Aorta (tissue), 5 donors: ENCODE data around the gene STIM2. TPM values are rescaled to one million over a fixed set of nuclear protein-coding genes. Genes with fewer than 3 reads are reported as not detected.

Source experiments
- ATAC-seq: fragments of 200-7000 bp; cut with Tn5 transposase; one replicate; pipeline ENCODE4 v1.9.1; 2022; ENCODE audit warnings: moderate library complexity; ENCODE audit not compliant: low FRiP score
- DNase-seq, 2 donors: peaks; one replicate each; pipeline ENCODE4 v3.0.0-alpha.2; 2020
- H3K27ac ChIP-seq, 2 donors: one replicate each; pipeline ENCODE4 v1.5.1; 2013; ENCODE audit warnings: low read length in 2 of 2, mild to moderate bottlenecking in 2 of 2, moderate library complexity in 2 of 2, control low read depth in 1 of 2, inconsistent platforms in 1 of 2, low read depth in 1 of 2
- H3K27me3 ChIP-seq, 2 donors: one replicate each; pipeline ENCODE4 v1.6.1; 2013; ENCODE audit warnings: control low read depth in 1 of 2, low read length in 1 of 2, mild to moderate bottlenecking in 1 of 2, moderate library complexity in 1 of 2; ENCODE audit not compliant: insufficient read depth in 2 of 2, control insufficient read depth in 1 of 2
- H3K36me3 ChIP-seq, 2 donors: one replicate each; pipeline ENCODE4 v1.6.1; 2013; ENCODE audit warnings: control low read depth in 1 of 2, low read length in 1 of 2, mild to moderate bottlenecking in 1 of 2; ENCODE audit not compliant: insufficient read depth in 2 of 2, control insufficient read depth in 1 of 2
- H3K4me1 ChIP-seq, 2 donors: one replicate each; pipeline ENCODE4 v1.6.1; 2013; ENCODE audit warnings: low read length in 2 of 2, control low read depth in 1 of 2, mild to moderate bottlenecking in 1 of 2, moderate library complexity in 1 of 2; ENCODE audit not compliant: insufficient read depth in 2 of 2, control insufficient read depth in 1 of 2
- H3K4me3 ChIP-seq, 2 donors: one replicate each; pipeline ENCODE4 v1.5.1; 2013; ENCODE audit warnings: low read length in 2 of 2, control low read depth in 1 of 2, mild to moderate bottlenecking in 1 of 2
- H3K9me3 ChIP-seq: one replicate; pipeline ENCODE4 v1.6.1; 2013; ENCODE audit warnings: mild to moderate bottlenecking, low read length; ENCODE audit not compliant: control insufficient read depth
- WGBS, 2 donors: extraction: QIAGEN DNeasy Blood & Tissue Kit; methylation state at CpG; one replicate each; pipeline ENCODE4 v1.1.7; 2013; 5-methylcytosine and 5-hydroxymethylcytosine counted together
- intact Hi-C, 2 donors: fragments of 100-400 bp; cut with DNase I; formaldehyde crosslinking; loops; one replicate each; pipeline versions ENCODE4 v1.14.2 to v1.15.0; 2022
- polyA plus RNA-seq, 2 donors: library from polyadenylated mRNA; stranded (reverse); fragments of 200-250 nt; gene quantifications; one replicate each; pipeline ENCODE4 v1.2.3, GENCODE V29; 2013
- total RNA-seq, 2 donors: library from RNA; stranded (reverse); fragmentation: NEBNext Ultra II Directional; extraction: Animal tissue kit (Norgen Biotek cat#: 25700); gene quantifications; one replicate each; pipeline ENCODE4 v1.2.1, GENCODE V29; 2021
- donor health status: healthy with polysubstance abuse.
- donor health status: Bipolar disorder and iron deficiency.
- donor health status: DM: no; HTN: no; CAD: no.
- donor health status: DM: no; HTN: no; CAD: no.
- donor health status: DM: yes; HTN: yes; CAD: no.

Gene STIM2
- total and polyA plus RNA-seq, 4 donors, result 5.0 to 31.2 (median 12.7) TPM

- Histone ChIP-seq H3K36me3 (no peaks in the 10 kb centered on the region), H3K27ac (no peak overlapping the region), H3K4me3 (no peak overlapping the region), H3K4me1 (peaks cover 0 to 2% of the 10 kb centered on the region in 2 donors), H3K27me3 (no peaks in the 10 kb centered on the region), H3K9me3 (no peaks in the 10 kb centered on the region)
- intact Hi-C loops, result loop anchor here in 1 of 2 donors (10.0 kb wide), 3 partner anchors 141 to 1021 kb away; partner anchors contain the start of gene STIM2
- no peak for ATAC-seq
- 13 to 16% methylated on average over 10 of the region's 10 CpGs for WGBS, 2 donors
- DNase-seq, result no peak
These were observed 145.4 kb downstream of the STIM2 start for GRCh38 chr4:27005905-27006590.

- Histone ChIP-seq H3K4me1 (peaks cover 0 to 2% of the 10 kb centered on the region in 2 donors), H3K27me3 (no peaks in the 10 kb centered on the region), H3K4me3 (no peak overlapping the region), H3K36me3 (no peaks in the 10 kb centered on the region), H3K27ac (no peak overlapping the region), H3K9me3 (no peaks in the 10 kb centered on the region)
- DNase-seq (no peak), ATAC-seq (no peak)
- 11% methylated on average over 2 of the region's 2 CpGs for WGBS, 2 donors
- intact Hi-C loops, result loop anchor here in 1 of 2 donors (10.0 kb wide), 3 partner anchors 142 to 1022 kb away; partner anchors contain the start of gene STIM2
These were observed 146.0 kb downstream of the STIM2 start for GRCh38 chr4:27006646-27007045.

DNA sequence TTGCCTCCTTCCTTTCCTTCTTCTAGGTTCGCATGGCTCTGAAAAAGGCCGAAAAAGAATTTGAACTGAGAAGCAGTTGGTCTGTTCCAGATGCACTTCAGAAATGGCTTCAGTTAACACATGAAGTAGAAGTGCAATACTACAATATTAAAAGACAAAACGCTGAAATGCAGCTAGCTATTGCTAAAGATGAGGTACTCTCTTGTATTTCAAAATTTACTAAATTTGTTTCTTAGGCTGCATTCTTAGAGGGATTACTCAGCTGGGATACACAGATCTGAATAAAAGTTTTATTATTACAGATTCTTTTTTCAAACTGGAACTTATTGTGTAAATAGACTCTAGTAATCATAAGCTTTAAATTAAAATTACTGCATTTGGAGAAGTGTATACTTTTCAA is 146.9 kb downstream of the STIM2 start:
- H3K9me3 ChIP-seq, result no peaks in the 10 kb centered on the region
- H3K4me3 ChIP-seq, result no peak overlapping the region
- no peaks in the 10 kb centered on the region for H3K36me3 ChIP-seq
- intact Hi-C loops, result loop anchor here in 1 of 2 donors (10.0 kb wide), 3 partner anchors 143 to 1023 kb away; partner anchors contain the start of gene STIM2
- WGBS, 2 donors, result 72 to 78% methylated on average over 3 of the region's 3 CpGs
- DNase-seq (no peak), ATAC-seq (no peak)
- no peaks in the 10 kb centered on the region for H3K27me3 ChIP-seq
- H3K27ac ChIP-seq, result no peak overlapping the region
- H3K4me1 ChIP-seq, result peaks cover 0 to 2% of the 10 kb centered on the region in 2 donors

GRCh38 chr4:27008679-27009078 is 148.0 kb downstream of the STIM2 start:
- H3K27me3 ChIP-seq, result no peaks in the 10 kb centered on the region
- intact Hi-C loops, result loop anchor here in 1 of 2 donors (10.0 kb wide), 3 partner anchors 144 to 1024 kb away; partner anchors contain the start of gene STIM2
- H3K4me3 ChIP-seq, result no peak overlapping the region
- whole genome bisulfite sequencing, 2 donors, result 93% methylated on average over 4 of the region's 4 CpGs
- H3K9me3 ChIP-seq, result no peaks in the 10 kb centered on the region
- H3K27ac ChIP-seq, result no peak overlapping the region
- peaks cover 0 to 2% of the 10 kb centered on the region in 2 donors for H3K4me1 ChIP-seq
- ATAC-seq (no peak), DNase-seq (no peak)
- no peaks in the 10 kb centered on the region for H3K36me3 ChIP-seq

GRCh38 chr4:27009539-27009938 is 148.9 kb downstream of the STIM2 start:
- Histone ChIP-seq H3K4me1 (peaks cover 0 to 2% of the 10 kb centered on the region in 2 donors), H3K4me3 (no peak overlapping the region), H3K36me3 (no peaks in the 10 kb centered on the region), H3K27me3 (no peaks in the 10 kb centered on the region), H3K27ac (no peak overlapping the region), H3K9me3 (no peaks in the 10 kb centered on the region)
- intact Hi-C loops, result loop anchor here in 1 of 2 donors (10.0 kb wide), 3 partner anchors 145 to 1025 kb away; partner anchors contain the start of gene STIM2
- 9 to 10% methylated on average over 4 of the region's 4 CpGs for WGBS, 2 donors
- no peak for ATAC-seq
- DNase-seq, result no peak

- no peaks in the 10 kb centered on the region for H3K4me1 ChIP-seq
- DNase-seq (peak; percentile 69 to 82), ATAC-seq (peak; percentile 87)
- H3K27ac ChIP-seq, result no peak overlapping the region
- H3K36me3 ChIP-seq, result no peaks in the 10 kb centered on the region
- 24 to 27% methylated on average over 6 of the region's 6 CpGs for WGBS, 2 donors
- no peaks in the 10 kb centered on the region for H3K9me3 ChIP-seq
- intact Hi-C loops, result loop anchor here (2.0 to 10.0 kb wide), 5 partner anchors 148 to 986 kb away; partner anchors contain the start of gene STIM2 (in 1 of the 2)
- no peaks in the 10 kb centered on the region for H3K27me3 ChIP-seq
- H3K4me3 ChIP-seq, result no peak overlapping the region
These were observed 149.8 kb downstream of the STIM2 start for GRCh38 chr4:27010334-27010940.

GRCh38 chr4:27011401-27011800 is 150.8 kb downstream of the STIM2 start:
- Histone ChIP-seq H3K4me3 (no peak overlapping the region), H3K27me3 (no peaks in the 10 kb centered on the region), H3K27ac (no peak overlapping the region), H3K36me3 (no peaks in the 10 kb centered on the region), H3K9me3 (no peaks in the 10 kb centered on the region), H3K4me1 (no peaks in the 10 kb centered on the region)
- DNase-seq (no peak), ATAC-seq (no peak)
- intact Hi-C loops, result loop anchor here (2.0 to 10.0 kb wide), 5 partner anchors 149 to 987 kb away; partner anchors contain the start of gene STIM2 (in 1 of the 2)
- WGBS, 2 donors, result 94 to 95% methylated on average over 3 of the region's 3 CpGs

DNA sequence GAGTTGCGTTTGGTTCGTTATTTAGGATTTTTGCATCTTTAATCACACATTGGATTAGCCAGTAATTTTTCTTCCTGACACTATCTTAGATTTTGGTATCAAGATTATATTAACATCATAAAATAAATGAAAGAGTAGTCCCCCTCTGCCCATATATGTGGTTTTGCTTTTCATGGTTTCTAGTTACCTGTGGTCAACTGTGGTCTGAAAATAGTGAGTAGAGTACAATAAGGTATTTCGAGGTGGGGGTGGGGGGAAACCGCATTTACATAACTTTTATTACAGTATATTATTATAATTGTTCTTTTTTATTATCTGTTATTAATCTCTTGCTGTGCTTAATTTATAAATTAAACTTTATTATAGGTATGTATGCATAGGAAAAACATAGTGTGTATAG is 152.4 kb downstream of the STIM2 start:
- Histone ChIP-seq H3K9me3 (peaks cover 1% of the 10 kb centered on the region), H3K27ac (no peak overlapping the region), H3K4me1 (no peaks in the 10 kb centered on the region), H3K4me3 (no peak overlapping the region), H3K27me3 (no peaks in the 10 kb centered on the region), H3K36me3 (peaks cover 2% of the 10 kb centered on the region in 2 donors)
- WGBS, 2 donors, result 97% methylated on average over 4 of the region's 4 CpGs
- ATAC-seq, result no peak
- intact Hi-C loops, result loop anchor here (5.0 to 10.0 kb wide), 4 partner anchors 151 to 988 kb away; partner anchors contain the start of gene STIM2 (in 1 of the 2)
- no peak for DNase-seq
